ENCODE data around the gene KDM7A.
"Not testable (repeated sequence)": the region's sequence is repeated elsewhere in the genome, so short reads cannot be mapped to it uniquely, and the experiment has no call there.

KDM7A gene

GRCh38 chr7:140176811-140177702, at the start of gene KDM7A:
TSS of gene KDM7A (minus strand) at chr7:140176983. CDS start at chr7:140176937, 46 bp downstream.
- peak; percentile 87 for ATAC-seq
- DNase-seq = peak; percentile 92

- DNase-seq (no peak), ATAC-seq (no peak)
These were observed 48.9 kb upstream of the KDM7A start for GRCh38 chr7:140225562-140226249.

GRCh38 chr7:140223515-140224221, 46.9 kb upstream of the KDM7A start:
- no peak for DNase-seq
- ATAC-seq = peak; percentile 50

- DNase-seq (no peak), ATAC-seq (no peak)
These were observed 46.0 kb upstream of the KDM7A start for GRCh38 chr7:140222814-140223213.

- ATAC-seq = no peak
- DNase-seq = no peak
These were observed 43.1 kb upstream of the KDM7A start for GRCh38 chr7:140219672-140220524.

- DNase-seq = no peak
- ATAC-seq = no peak
These were observed 41.9 kb upstream of the KDM7A start for GRCh38 chr7:140218656-140219055.

- no peak for DNase-seq
These were observed 41.1 kb upstream of the KDM7A start for GRCh38 chr7:140217750-140218501.

GRCh38 chr7:140215281-140215680, 38.5 kb upstream of the KDM7A start:
- ATAC-seq = no peak

More at GRCh38 chr7:140217750-140218501, 41.1 kb upstream of the KDM7A start:
- no peak for ATAC-seq

GRCh38 chr7:140214075-140214684, 37.4 kb upstream of the KDM7A start:
- no peak for DNase-seq
- ATAC-seq = peak; percentile 51

More at GRCh38 chr7:140215281-140215680, 38.5 kb upstream of the KDM7A start:
- DNase-seq = no peak

GRCh38 chr7:140213684-140214074, 36.9 kb upstream of the KDM7A start:
- no peak for ATAC-seq
- no peak for DNase-seq

GRCh38 chr7:140212100-140212881, 35.5 kb upstream of the KDM7A start:
- DNase-seq (no peak), ATAC-seq (peak; percentile 65)

GRCh38 chr7:140211698-140212097, 34.9 kb upstream of the KDM7A start:
- DNase-seq = no peak
- ATAC-seq = no peak

GRCh38 chr7:140209866-140210609, 33.3 kb upstream of the KDM7A start:
- peak; percentile 49 for DNase-seq

GRCh38 chr7:140206616-140207389, 30.0 kb upstream of the KDM7A start:
- DNase-seq (no peak), ATAC-seq (no peak)

More at GRCh38 chr7:140209866-140210609, 33.3 kb upstream of the KDM7A start:
- ATAC-seq = peak; percentile 58

- no peak for ATAC-seq
- DNase-seq = no peak
These were observed 28.8 kb upstream of the KDM7A start for GRCh38 chr7:140205600-140205999.

GRCh38 chr7:140203556-140203955, 26.8 kb upstream of the KDM7A start:
- DNase-seq (no peak), ATAC-seq (no peak)

GRCh38 chr7:140202942-140203341, 26.2 kb upstream of the KDM7A start:
- not testable (repeated sequence) for DNase-seq, ATAC-seq

- ATAC-seq (no peak), DNase-seq (no peak)
These were observed 24.6 kb upstream of the KDM7A start for GRCh38 chr7:140201393-140201792.
